IPS DF 19.7 (cell line): ENCODE results near the gene FCN2.

Experiments
- DNase-seq: peaks from one replicate; pipeline ENCODE4 v3.0.0-alpha.2; 2013; ENCODE audit warnings: low read depth, low spot score

FCN2 gene

GRCh38 chr9:134868751-134869553 is 11.7 kb upstream of the FCN2 start:
- DNase-seq: no peak

- no peak for DNase-seq
Observed at GRCh38 chr9:134869554-134870300, 10.9 kb upstream of the FCN2 start.

GRCh38 chr9:134870301-134870694 is 10.3 kb upstream of the FCN2 start:
- DNase-seq: no peak

GRCh38 chr9:134870746-134871662 is 9.6 kb upstream of the FCN2 start:
- DNase-seq: no peak

- DNase-seq: no peak
Observed at GRCh38 chr9:134871697-134872340, 8.8 kb upstream of the FCN2 start.

- DNase-seq: no peak
Observed at GRCh38 chr9:134872482-134873231, 8.0 kb upstream of the FCN2 start.

- no peak for DNase-seq
Observed at GRCh38 chr9:134875371-134875770, 5.2 kb upstream of the FCN2 start.

- DNase-seq: no peak
Observed at GRCh38 chr9:134877541-134877940, 3.1 kb upstream of the FCN2 start.

- DNase-seq: no peak
Observed at GRCh38 chr9:134879664-134880483, 736 bp upstream of the FCN2 start.

- DNase-seq: no peak
Observed at GRCh38 chr9:134881313-134881670, 682 bp downstream of the FCN2 start.

- DNase-seq: no peak
Observed at GRCh38 chr9:134882204-134882785, 1.7 kb downstream of the FCN2 start.

- no peak for DNase-seq
Observed at GRCh38 chr9:134883040-134883782, 2.6 kb downstream of the FCN2 start.

GRCh38 chr9:134884492-134884891 is 3.9 kb downstream of the FCN2 start:
- no peak for DNase-seq

GRCh38 chr9:134885001-134885678 is 4.5 kb downstream of the FCN2 start:
- no peak for DNase-seq

- no peak for DNase-seq
Observed at GRCh38 chr9:134885679-134886412, 5.2 kb downstream of the FCN2 start.

GRCh38 chr9:134886413-134886913 is 5.9 kb downstream of the FCN2 start:
- no peak for DNase-seq

GRCh38 chr9:134887219-134887618 is 6.6 kb downstream of the FCN2 start:
- DNase-seq: no peak
